GM18868 (cell line): Measurements from ENCODE around the gene CFAP90.

Source experiments
- ATAC-seq: cut with Tn5 transposase; IDR thresholded peaks from one replicate; pipeline ENCODE4 v1.9.1; 2021; ENCODE audit warnings: mild to moderate bottlenecking, moderate library complexity; ENCODE audit not compliant: unreplicated experiment

CFAP90 gene

DNA sequence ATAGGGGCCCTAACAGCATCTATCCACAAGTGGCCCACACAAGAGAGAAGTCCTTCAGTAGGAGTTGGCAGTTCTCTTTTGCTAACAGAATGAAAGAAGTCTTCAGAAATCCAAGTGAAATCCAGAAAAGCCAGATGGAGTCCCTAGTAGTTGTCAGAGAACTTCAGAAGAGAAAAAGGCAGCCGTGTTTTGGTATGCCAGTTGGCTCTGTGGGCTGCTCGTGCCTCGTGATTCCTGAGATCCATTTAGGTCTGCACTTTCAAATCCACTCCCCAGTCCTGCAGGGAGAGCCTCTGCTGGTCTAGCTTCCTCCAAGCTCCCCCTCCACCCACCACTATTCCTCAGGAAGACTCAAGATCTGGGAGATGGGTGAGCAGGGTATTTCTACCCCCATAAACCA, 69.0 kb downstream of the CFAP90 start:
- no peak for ATAC-seq
